ENCODE data around the gene IFT81.

DNA sequence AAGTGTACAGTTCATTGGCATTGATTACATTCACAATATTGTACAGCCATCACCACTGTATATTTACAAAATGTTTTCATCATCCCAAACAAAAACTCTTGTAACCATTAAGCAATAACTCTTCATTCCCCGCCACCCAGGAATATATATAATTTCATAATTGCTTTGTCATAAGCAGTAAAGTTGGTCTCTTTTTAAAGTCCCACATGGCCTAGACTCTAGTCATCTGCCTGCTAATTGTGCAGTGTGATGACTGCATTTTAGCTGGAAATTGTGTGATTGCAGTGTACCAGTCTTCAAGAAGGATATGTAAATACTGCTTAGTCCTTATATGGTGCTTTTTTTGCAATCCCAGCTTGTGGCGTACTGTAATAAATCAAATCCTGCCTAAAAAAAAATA lies 81.8 kb downstream of the IFT81 start:
- TF ChIP-seq, protein P1, sequence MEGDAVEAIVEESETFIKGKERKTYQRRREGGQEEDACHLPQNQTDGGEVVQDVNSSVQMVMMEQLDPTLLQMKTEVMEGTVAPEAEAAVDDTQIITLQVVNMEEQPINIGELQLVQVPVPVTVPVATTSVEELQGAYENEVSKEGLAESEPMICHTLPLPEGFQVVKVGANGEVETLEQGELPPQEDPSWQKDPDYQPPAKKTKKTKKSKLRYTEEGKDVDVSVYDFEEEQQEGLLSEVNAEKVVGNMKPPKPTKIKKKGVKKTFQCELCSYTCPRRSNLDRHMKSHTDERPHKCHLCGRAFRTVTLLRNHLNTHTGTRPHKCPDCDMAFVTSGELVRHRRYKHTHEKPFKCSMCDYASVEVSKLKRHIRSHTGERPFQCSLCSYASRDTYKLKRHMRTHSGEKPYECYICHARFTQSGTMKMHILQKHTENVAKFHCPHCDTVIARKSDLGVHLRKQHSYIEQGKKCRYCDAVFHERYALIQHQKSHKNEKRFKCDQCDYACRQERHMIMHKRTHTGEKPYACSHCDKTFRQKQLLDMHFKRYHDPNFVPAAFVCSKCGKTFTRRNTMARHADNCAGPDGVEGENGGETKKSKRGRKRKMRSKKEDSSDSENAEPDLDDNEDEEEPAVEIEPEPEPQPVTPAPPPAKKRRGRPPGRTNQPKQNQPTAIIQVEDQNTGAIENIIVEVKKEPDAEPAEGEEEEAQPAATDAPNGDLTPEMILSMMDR (IDR thresholded peaks at IDR 0.05) = no peak
- TF ChIP-seq POLR2A (IDR thresholded peaks at IDR 0.05) = no peak
